ENCODE results near the gene MYO1D. TPM values are rescaled to one million over a fixed set of nuclear protein-coding genes. Genes with fewer than 3 reads are reported as not detected.
"Not testable (repeated sequence)": the region's sequence is repeated elsewhere in the genome, so short reads cannot be mapped to it uniquely, and the experiment has no call there.

The MYO1D gene
- total and polyA plus RNA-seq, 2 of the 13 experiments (the other 11 are each of a cell fraction or from before 2014, with no cell fraction given) = 13.2 to 17.3 TPM

DNA sequence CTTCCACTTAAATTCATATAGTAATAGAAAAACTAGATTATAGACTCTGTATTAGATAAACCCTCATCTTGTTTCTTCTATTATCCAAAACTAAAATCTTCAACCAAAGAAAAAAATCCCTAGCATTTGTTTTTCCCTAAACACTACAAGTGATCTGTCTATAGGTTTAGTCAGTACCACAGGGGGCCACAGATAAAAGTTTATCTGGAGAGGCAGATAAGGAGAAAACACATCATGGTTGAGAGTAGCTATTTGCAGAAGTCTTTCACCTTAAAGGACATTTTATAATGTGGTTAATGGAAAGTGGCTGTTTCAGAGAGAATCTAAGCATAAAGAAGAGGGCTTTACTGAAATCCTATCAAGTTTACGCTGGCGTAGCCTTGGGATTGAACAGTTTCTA is 230.0 kb downstream of the MYO1D start:
- CTCF ChIA-PET (ENCODE audit: low intra/inter-chr PET ratio, low total read pairs) = no interaction called here
- no peak for FAIRE-seq
- in situ Hi-C loops (cut with HindIII; ENCODE audit: extremely low pct_ligation_motif_present, low pct_unique_long_range_greater_than_20kb) = no loop called here

GRCh38 chr17:32641514-32641913 is 235.4 kb downstream of the MYO1D start:
- H3K27me3 ChIP-seq (ENCODE audit: control insufficient read depth in 1 of 2, insufficient read depth in 2 of 2, low read length in 2 of 2); H3K79me2 ChIP-seq (ENCODE audit: insufficient read depth, low read length); FAIRE-seq; H3K9ac ChIP-seq (ENCODE audit: insufficient read depth, low read depth, low read length); H3K27ac ChIP-seq (ENCODE audit: extremely low read length, insufficient read depth, low read length); H4K20me1 ChIP-seq (ENCODE audit: insufficient read depth, low read length); DNase-seq (ENCODE audit: low spot score); CTCF ChIA-PET (ENCODE audit: low intra/inter-chr PET ratio, low total read pairs); H3K9me3 ChIP-seq (ENCODE audit: low read length); H3K4me1 ChIP-seq (ENCODE audit: insufficient read depth, low read length); H3K4me3 ChIP-seq (replicated peaks in 1 of 3; ENCODE audit: insufficient read depth in 1 of 3, low read depth in 2 of 3, low read length in 3 of 3); POLR2A ChIA-PET; BruUV-seq (replicated peaks); intact Hi-C loops (cut with micrococcal nuclease; ENCODE audit: unreplicated experiment); H3K36me3 ChIP-seq (replicated peaks in 1 of 2; ENCODE audit: control insufficient read depth in 1 of 2, insufficient read depth in 2 of 2, low read length in 2 of 2); ATAC-seq; H3K4me2 ChIP-seq (ENCODE audit: low read depth, low read length); in situ Hi-C loops (cut with HindIII; ENCODE audit: extremely low pct_ligation_motif_present, low pct_unique_long_range_greater_than_20kb); H2AFZ ChIP-seq (ENCODE audit: low read length): not testable (repeated sequence)
- WGBS (ENCODE audit: low lambda C conversion rate) = 100% methylated on average over 2 of the region's 2 CpGs

More for the DNA sequence above, 230.0 kb downstream of the MYO1D start:
- DNase-seq (ENCODE audit: low spot score) = no peak
- POLR2A ChIA-PET = no interaction called here
- H4K20me1 ChIP-seq (ENCODE audit: insufficient read depth, low read length) = no peaks in the 10 kb centered on the region
- H3K4me3 ChIP-seq (replicated peaks in 1 of 3; ENCODE audit: insufficient read depth in 1 of 3, low read depth in 2 of 3, low read length in 3 of 3) = no peak overlapping the region
- H3K27me3 ChIP-seq (ENCODE audit: control insufficient read depth in 1 of 2, insufficient read depth in 2 of 2, low read length in 2 of 2) = no peaks in the 10 kb centered on the region
- H2AFZ ChIP-seq (ENCODE audit: low read length) = no peak overlapping the region
- H3K79me2 ChIP-seq (ENCODE audit: insufficient read depth, low read length) = no peaks in the 10 kb centered on the region
- peaks cover 5% of the 10 kb centered on the region for H3K9me3 ChIP-seq (ENCODE audit: low read length)
- BruUV-seq (replicated peaks) = no TSS peak
- 100% methylated on average over 2 of the region's 2 CpGs for WGBS (ENCODE audit: low lambda C conversion rate)
- ATAC-seq = no peak
- H3K9ac ChIP-seq (ENCODE audit: insufficient read depth, low read depth, low read length) = no peak overlapping the region
- intact Hi-C loops (cut with micrococcal nuclease; ENCODE audit: unreplicated experiment) = no loop called here
- peaks cover 0 to 5% of the 10 kb centered on the region in 2 experiments; a peak in 1 of 5 replicates for H3K36me3 ChIP-seq (replicated peaks in 1 of 2; ENCODE audit: control insufficient read depth in 1 of 2, insufficient read depth in 2 of 2, low read length in 2 of 2)
- H3K4me1 ChIP-seq (ENCODE audit: insufficient read depth, low read length) = no peaks in the 10 kb centered on the region
- H3K27ac ChIP-seq (ENCODE audit: extremely low read length, insufficient read depth, low read length) = no peak overlapping the region
- TF ChIP-seq ARNT2 (CRISPR knock-in tag; IDR thresholded peaks at IDR 0.05; ENCODE audit: low read depth) = no peak
- no peak for TF ChIP-seq ZNF766 (CRISPR knock-in tag; IDR thresholded peaks at IDR 0.05; ENCODE audit: borderline replicate concordance)
- no peak for TF ChIP-seq BRCA1 (CRISPR knock-in tag; IDR thresholded peaks at IDR 0.05)
- no peak for TF ChIP-seq ZNF232 (CRISPR knock-in tag; IDR thresholded peaks at IDR 0.05; ENCODE audit: borderline replicate concordance)
- H3K4me2 ChIP-seq (ENCODE audit: low read depth, low read length) = no peak overlapping the region

Data from HepG2 (cell line).